Fibroblast of pulmonary artery (primary cell): ENCODE measurements around the gene ACTG1.
A peak's percentile ranks its signal among the peaks of the same experiment; 100 is the strongest.

Experiments used
- DNase-seq: peaks from one replicate; pipeline ENCODE4 v3.0.0-alpha.2; 2010; ENCODE audit warnings: low read depth
- H3K4me3 ChIP-seq: replicated peaks from 2 replicates; pipeline ENCODE4 v1.5.1; 2011; ENCODE audit warnings: low read depth, mild to moderate bottlenecking, control low read depth, low read length, moderate library complexity
- CTCF ChIP-seq: IDR thresholded peaks from 2 replicates; pipeline ENCODE4 v1.5.1; 2011; ENCODE audit warnings: mild to moderate bottlenecking, control low read depth, low read length, inconsistent platforms; ENCODE audit errors: missing control alignments

ACTG1 gene

GRCh38 chr17:81524039-81524864, 11.7 kb upstream of the ACTG1 start:
- no peak overlapping the region for H3K4me3 ChIP-seq
- no peak for DNase-seq
- TF ChIP-seq CTCF, result no peak

- no peak for DNase-seq
- no peak for TF ChIP-seq CTCF
- no peak overlapping the region for H3K4me3 ChIP-seq
Observed at GRCh38 chr17:81523402-81524038, 10.9 kb upstream of the ACTG1 start.

GRCh38 chr17:81522491-81523401, 10.1 kb upstream of the ACTG1 start:
- peak; percentile 42 for DNase-seq
- no peak overlapping the region for H3K4me3 ChIP-seq
- peak; percentile 31 for TF ChIP-seq CTCF

GRCh38 chr17:81520021-81520901, 7.7 kb upstream of the ACTG1 start:
- TF ChIP-seq CTCF, result no peak
- no peak overlapping the region for H3K4me3 ChIP-seq
- DNase-seq, result no peak

- no peak for DNase-seq
- TF ChIP-seq CTCF, result no peak
Observed at GRCh38 chr17:81519284-81520020, 6.9 kb upstream of the ACTG1 start.

More at GRCh38 chr17:81519284-81520020, 6.9 kb upstream of the ACTG1 start:
- H3K4me3 ChIP-seq, result peak overlapping the region; percentile 24
